OCI-LY3 (cell line): Measurements from ENCODE around the gene THSD7B.

Experiments
- H2AFZ ChIP-seq: fragments of 200-600, 300-600 bp; shearing (Covaris generic); 2 replicates; pipeline ENCODE4 v1.6.0; 2014; ENCODE audit warnings: antibody characterized with exemption, low read depth, low read length
- H3K27ac ChIP-seq: fragments of 200-600, 300-600 bp; sonication (generic); 2 replicates; pipeline ENCODE4 v1.5.1; 2014; ENCODE audit warnings: mild to moderate bottlenecking, low read length, moderate library complexity, mixed read lengths
- H3K27me3 ChIP-seq: fragments of 200-600, 300-600 bp; sonication (generic); 2 replicates; pipeline ENCODE4 v1.6.1; 2014; ENCODE audit warnings: low read depth, low read length, mixed read lengths
- H3K36me3 ChIP-seq: fragments of 200-600, 300-600 bp; sonication (generic); replicated peaks from 2 replicates; pipeline ENCODE3; 2014; ENCODE audit warnings: low read depth, low read length, mixed read lengths
- H3K4me1 ChIP-seq: fragments of 300-600, 200-600 bp; sonication (generic); 2 replicates; pipeline ENCODE4 v1.6.1; 2014; ENCODE audit warnings: low read length, mixed read lengths
- H3K4me2 ChIP-seq: fragments of 200-600, 300-600 bp; sonication (generic); 2 replicates; pipeline ENCODE4 v1.6.1; 2014; ENCODE audit warnings: low read length, mixed read lengths
- H3K4me3 ChIP-seq: fragments of 300-600, 200-600 bp; sonication (generic); 2 replicates; pipeline ENCODE4 v1.5.1; 2014; ENCODE audit warnings: antibody characterized with exemption, mild to moderate bottlenecking, low read length, moderate library complexity
- H3K79me2 ChIP-seq: fragments of 300-600, 200-600 bp; shearing (Covaris generic); 2 replicates; pipeline ENCODE4 v1.6.1; 2014; ENCODE audit warnings: mild to moderate bottlenecking, low read length, mixed read lengths
- H3K9ac ChIP-seq: fragments of 300-600, 200-600 bp; shearing (Covaris generic); 2 replicates; pipeline ENCODE4 v1.6.0; 2014; ENCODE audit warnings: mild to moderate bottlenecking, low read length, moderate library complexity
- H3K9me3 ChIP-seq: fragments of 200-600, 300-600 bp; shearing (Covaris generic); 2 replicates; pipeline ENCODE4 v1.6.1; 2014; ENCODE audit warnings: low read length, mixed read lengths; ENCODE audit not compliant: insufficient read depth
- H4K20me1 ChIP-seq: fragments of 200-600, 300-600 bp; sonication (generic); 2 replicates; pipeline ENCODE4 v1.6.1; 2016; ENCODE audit warnings: low read length, mixed read lengths; ENCODE audit not compliant: insufficient read depth
- EZH2phosphoT487 ChIP-seq: fragments of 200-600 bp; shearing (Covaris generic); IDR thresholded peaks from 2 replicates; pipeline ENCODE4 v1.6.1; 2018; ENCODE audit warnings: antibody characterized with exemption, mixed run types, low read depth
- TF ChIP-seq, protein P1 (sequence below): fragments of 200-600, 300-600 bp; sonication (generic); IDR thresholded peaks from 2 replicates; pipeline ENCODE4 v1.5.1; 2014; ENCODE audit warnings: antibody characterized with exemption, low read length, low read depth

Gene THSD7B

DNA sequence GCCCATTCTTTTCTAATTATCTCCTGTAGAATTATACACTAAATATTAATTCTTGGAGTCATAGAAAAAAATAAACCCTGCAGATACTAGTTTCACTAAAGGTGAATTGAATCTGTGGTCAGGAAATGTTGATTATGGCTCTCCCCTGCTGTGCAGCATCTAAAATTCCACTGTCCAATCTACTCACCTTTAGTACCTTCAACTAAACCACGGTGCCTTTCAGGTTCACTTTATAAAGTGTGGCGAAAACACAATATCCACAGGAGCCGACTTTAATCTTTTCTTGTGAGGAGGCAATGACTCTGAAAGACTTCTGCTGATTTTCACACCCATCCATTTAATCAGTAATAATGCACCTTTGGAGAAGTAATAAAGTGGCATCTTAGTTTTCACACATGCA, 402.3 kb downstream of the THSD7B start:
- no peaks in the 10 kb centered on the region for H3K27me3 ChIP-seq
- H2AFZ ChIP-seq, result no peak overlapping the region
- no peaks in the 10 kb centered on the region for H4K20me1 ChIP-seq
- H3K4me1 ChIP-seq, result no peaks in the 10 kb centered on the region
- H3K9me3 ChIP-seq, result no peaks in the 10 kb centered on the region
- no peaks in the 10 kb centered on the region for H3K79me2 ChIP-seq
- H3K27ac ChIP-seq, result no peak overlapping the region
- H3K36me3 ChIP-seq, result no peaks in the 10 kb centered on the region
- TF ChIP-seq, protein P1, sequence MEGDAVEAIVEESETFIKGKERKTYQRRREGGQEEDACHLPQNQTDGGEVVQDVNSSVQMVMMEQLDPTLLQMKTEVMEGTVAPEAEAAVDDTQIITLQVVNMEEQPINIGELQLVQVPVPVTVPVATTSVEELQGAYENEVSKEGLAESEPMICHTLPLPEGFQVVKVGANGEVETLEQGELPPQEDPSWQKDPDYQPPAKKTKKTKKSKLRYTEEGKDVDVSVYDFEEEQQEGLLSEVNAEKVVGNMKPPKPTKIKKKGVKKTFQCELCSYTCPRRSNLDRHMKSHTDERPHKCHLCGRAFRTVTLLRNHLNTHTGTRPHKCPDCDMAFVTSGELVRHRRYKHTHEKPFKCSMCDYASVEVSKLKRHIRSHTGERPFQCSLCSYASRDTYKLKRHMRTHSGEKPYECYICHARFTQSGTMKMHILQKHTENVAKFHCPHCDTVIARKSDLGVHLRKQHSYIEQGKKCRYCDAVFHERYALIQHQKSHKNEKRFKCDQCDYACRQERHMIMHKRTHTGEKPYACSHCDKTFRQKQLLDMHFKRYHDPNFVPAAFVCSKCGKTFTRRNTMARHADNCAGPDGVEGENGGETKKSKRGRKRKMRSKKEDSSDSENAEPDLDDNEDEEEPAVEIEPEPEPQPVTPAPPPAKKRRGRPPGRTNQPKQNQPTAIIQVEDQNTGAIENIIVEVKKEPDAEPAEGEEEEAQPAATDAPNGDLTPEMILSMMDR, result no peak
- no peak for TF ChIP-seq EZH2phosphoT487
- no peak overlapping the region for H3K4me2 ChIP-seq
- H3K9ac ChIP-seq, result no peak overlapping the region
- H3K4me3 ChIP-seq, result no peak overlapping the region

- H3K4me2 ChIP-seq, result no peak overlapping the region
- no peaks in the 10 kb centered on the region for H3K27me3 ChIP-seq
- H3K36me3 ChIP-seq, result no peaks in the 10 kb centered on the region
- no peaks in the 10 kb centered on the region for H4K20me1 ChIP-seq
- no peaks in the 10 kb centered on the region for H3K79me2 ChIP-seq
- no peak overlapping the region for H3K27ac ChIP-seq
- TF ChIP-seq, protein P1, result no peak
- H3K9ac ChIP-seq, result no peak overlapping the region
- no peaks in the 10 kb centered on the region for H3K9me3 ChIP-seq
- no peak overlapping the region for H3K4me3 ChIP-seq
- no peaks in the 10 kb centered on the region for H3K4me1 ChIP-seq
- no peak overlapping the region for H2AFZ ChIP-seq
Observed at GRCh38 chr2:137168552-137168951, 403.2 kb downstream of the THSD7B start.

GRCh38 chr2:137172162-137172561, 406.8 kb downstream of the THSD7B start:
- no peaks in the 10 kb centered on the region for H4K20me1 ChIP-seq

DNA sequence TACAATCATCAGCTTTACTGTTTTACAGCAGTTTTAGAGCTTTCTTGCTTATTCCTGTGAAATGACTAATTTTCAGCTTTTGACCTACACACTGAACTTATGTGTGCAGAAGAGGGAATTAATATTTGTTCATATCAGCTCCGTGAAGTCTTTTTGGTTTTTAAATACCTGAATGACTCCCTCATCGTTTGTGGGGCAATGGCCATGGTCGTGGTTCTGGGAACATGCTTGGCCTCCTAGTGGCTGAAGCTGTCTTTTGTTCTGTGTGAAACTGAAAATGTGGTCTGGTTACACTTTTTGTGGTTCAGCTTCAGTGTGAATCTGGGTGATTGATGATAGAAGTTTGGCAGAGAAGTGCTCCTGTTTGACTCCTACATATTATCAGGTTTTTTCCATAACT, 408.1 kb downstream of the THSD7B start:
- Histone ChIP-seq H3K4me3 (no peak overlapping the region), H3K36me3 (no peaks in the 10 kb centered on the region), H4K20me1 (no peaks in the 10 kb centered on the region), H3K4me2 (no peak overlapping the region), H3K79me2 (no peaks in the 10 kb centered on the region), H3K27me3 (no peaks in the 10 kb centered on the region), H3K9me3 (no peaks in the 10 kb centered on the region), H2AFZ (no peak overlapping the region), H3K27ac (no peak overlapping the region), H3K9ac (no peak overlapping the region), H3K4me1 (peaks cover 1% of the 10 kb centered on the region)
- TF ChIP-seq, protein P1, result peak; percentile 21; the same call in 1 of the 2 replicates
- TF ChIP-seq EZH2phosphoT487, result no peak

More at GRCh38 chr2:137172162-137172561, 406.8 kb downstream of the THSD7B start:
- Histone ChIP-seq H3K27me3 (no peaks in the 10 kb centered on the region), H3K27ac (no peak overlapping the region), H3K9ac (no peak overlapping the region), H3K36me3 (no peaks in the 10 kb centered on the region), H3K79me2 (no peaks in the 10 kb centered on the region), H3K4me1 (no peaks in the 10 kb centered on the region), H3K9me3 (no peaks in the 10 kb centered on the region), H3K4me2 (no peak overlapping the region), H3K4me3 (no peak overlapping the region), H2AFZ (no peak overlapping the region)
- TF ChIP-seq, protein P1, result no peak
- no peak for TF ChIP-seq EZH2phosphoT487
